Fibroblast of villous mesenchyme (primary cell): Measurements from ENCODE around the gene IGFBP5. TPM values are rescaled to one million over a fixed set of nuclear protein-coding genes. Genes with fewer than 3 reads are reported as not detected.
A peak's percentile ranks its signal among the peaks of the same experiment; 100 is the strongest.

Experiments
- DNase-seq: peaks from one replicate; pipeline ENCODE4 v3.0.0-alpha.2; 2010; ENCODE audit warnings: low read depth
- H3K4me3 ChIP-seq: 2 replicates; pipeline ENCODE4 v1.5.1; 2011; ENCODE audit warnings: low read depth, mild to moderate bottlenecking, low read length
- CTCF ChIP-seq: IDR thresholded peaks from 2 replicates; pipeline ENCODE4 v1.5.1; 2012; ENCODE audit warnings: low read depth, mild to moderate bottlenecking, low read length; ENCODE audit not compliant: insufficient read depth
- total RNA-seq: library from RNA; depleted of rRNA; stranded (reverse); fragments of >200 nt; gene quantifications from 2 replicates; pipeline ENCODE4 v1.2.3, GENCODE V29; 2012

IGFBP5 gene
- total RNA-seq, 1 donor, result 644 TPM

GRCh38 chr2:216701544-216701943 lies 6.2 kb upstream of the IGFBP5 start:
- no peak for DNase-seq
- no peak overlapping the region for H3K4me3 ChIP-seq
- TF ChIP-seq CTCF, result no peak

GRCh38 chr2:216700781-216701180 lies 5.4 kb upstream of the IGFBP5 start:
- H3K4me3 ChIP-seq, result no peak overlapping the region
- DNase-seq, result no peak
- TF ChIP-seq CTCF, result no peak

GRCh38 chr2:216700088-216700567 lies 4.8 kb upstream of the IGFBP5 start:
- no peak for DNase-seq
- H3K4me3 ChIP-seq, result no peak overlapping the region
- TF ChIP-seq CTCF, result no peak

GRCh38 chr2:216698895-216699294 lies 3.5 kb upstream of the IGFBP5 start:
- peak; percentile 80 for DNase-seq
- peak; percentile 85 for TF ChIP-seq CTCF
- H3K4me3 ChIP-seq, result no peak overlapping the region

- H3K4me3 ChIP-seq, result no peak overlapping the region
- TF ChIP-seq CTCF, result no peak
- DNase-seq, result no peak
Measured at GRCh38 chr2:216698293-216698692, 2.9 kb upstream of the IGFBP5 start.

GRCh38 chr2:216696751-216697560 lies 1.6 kb upstream of the IGFBP5 start:
- H3K4me3 ChIP-seq, result no peak overlapping the region
- peak; percentile 69 for TF ChIP-seq CTCF
- peak; percentile 54 for DNase-seq

- no peak overlapping the region for H3K4me3 ChIP-seq
- TF ChIP-seq CTCF, result no peak
- DNase-seq, result no peak
Measured at GRCh38 chr2:216696321-216696720, 972 bp upstream of the IGFBP5 start.
